Dermis microvascular lymphatic vessel endothelial cell (primary cell): ENCODE results near the gene HSPA5. TPM values are rescaled to one million over a fixed set of nuclear protein-coding genes. Genes with fewer than 3 reads are reported as not detected.

Experiments used
- DNase-seq, 2 donors: peaks; one replicate each; pipeline versions ENCODE4 v3.0.0 to v3.0.0-alpha.2; 2010; ENCODE audit warnings: low read depth in 2 of 2
- total RNA-seq: library from RNA; depleted of rRNA; stranded (reverse); fragments of >200 nt; gene quantifications from 2 replicates; pipeline ENCODE4 v1.2.1, GENCODE V29; 2014

Gene HSPA5
- total RNA-seq, 1 donor from 2014 or later: 99.9 TPM

GRCh38 chr9:125190361-125190801 is 50.8 kb downstream of the HSPA5 start:
- DNase-seq: peak in 1 of 2 donors; percentile 11

GRCh38 chr9:125189361-125190289 is 51.5 kb downstream of the HSPA5 start, which contains the start of gene PPP6C:
PPP6C (minus strand) TSS chr9:125189803; CDS start chr9:125189718, 85 bp downstream.
- DNase-seq: peak; percentile 90 to 97

DNA sequence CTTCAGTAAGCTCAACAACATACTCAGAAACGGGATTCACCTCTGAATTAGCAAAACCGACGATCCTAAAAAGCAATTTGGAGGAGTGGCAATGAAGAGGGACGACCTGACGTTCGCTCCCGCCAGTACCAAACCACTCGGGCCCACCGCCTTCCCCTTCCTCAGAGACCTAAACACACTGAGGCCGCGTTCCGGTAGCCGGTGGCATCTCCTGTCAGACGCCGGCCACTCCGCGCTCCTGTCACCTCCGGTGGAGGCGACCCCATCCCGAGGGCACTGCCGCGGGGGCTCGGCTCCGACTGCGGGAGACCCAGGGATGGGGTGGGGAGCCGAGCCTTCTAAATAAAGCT is 52.2 kb downstream of the HSPA5 start:
- DNase-seq: peak in 1 of 2 donors; percentile 35

Other genes with a start within 250 kb of the HSPA5 start
- 2.7 and 3.7 TPM in 2 replicates for gene SCAI, start 97.8 kb downstream of the HSPA5 start, total RNA-seq
- 15.4 and 23.4 TPM in 2 replicates for gene PPP6C, start 51.5 kb downstream of the HSPA5 start, total RNA-seq
- gene RABEPK, start 40.8 kb downstream of the HSPA5 start, total RNA-seq: 18.0 and 21.6 TPM in 2 replicates
- gene GAPVD1, start 20.5 kb upstream of the HSPA5 start, total RNA-seq: 44.0 and 59.7 TPM in 2 replicates